Measurements from ENCODE around the gene METTL26. TPM values are rescaled to one million over a fixed set of nuclear protein-coding genes. Genes with fewer than 3 reads are reported as not detected.

METTL26 gene
- total RNA-seq, 4 donors from 2014 or later, result 75.7 to 155 (median 111) TPM

- ATAC-seq (ENCODE audit: low FRiP score) (no peak), DNase-seq (ENCODE audit: low spot score) (no peak)
- no peak for TF ChIP-seq CTCF (IDR thresholded peaks at IDR 0.05)
These were observed 39.4 kb downstream of the METTL26 start for GRCh38 chr16:596736-597060.

- no peak for TF ChIP-seq CTCF (IDR thresholded peaks at IDR 0.05)
- no peak for DNase-seq (ENCODE audit: low spot score)
- ATAC-seq (ENCODE audit: low FRiP score), result no peak
These were observed 40.0 kb downstream of the METTL26 start for GRCh38 chr16:595942-596735.

- TF ChIP-seq CTCF (IDR thresholded peaks at IDR 0.05), result no peak
- no peak for DNase-seq (ENCODE audit: low spot score)
- ATAC-seq (ENCODE audit: low FRiP score), result no peak
These were observed 41.0 kb downstream of the METTL26 start for GRCh38 chr16:595094-595528.

GRCh38 chr16:593807-594206 lies 42.3 kb downstream of the METTL26 start:
- ATAC-seq (ENCODE audit: low FRiP score) (no peak), DNase-seq (ENCODE audit: low spot score) (no peak)

GRCh38 chr16:593406-593805 lies 42.7 kb downstream of the METTL26 start:
- DNase-seq (ENCODE audit: low spot score), result no peak
- no peak for TF ChIP-seq CTCF (IDR thresholded peaks at IDR 0.05)

More at GRCh38 chr16:593807-594206, 42.3 kb downstream of the METTL26 start:
- TF ChIP-seq CTCF (IDR thresholded peaks at IDR 0.05), result no peak

GRCh38 chr16:592518-593306 lies 43.4 kb downstream of the METTL26 start:
- no peak for DNase-seq (ENCODE audit: low spot score)
- ATAC-seq (ENCODE audit: low FRiP score), result no peak
- no peak for TF ChIP-seq CTCF (IDR thresholded peaks at IDR 0.05)

More at GRCh38 chr16:593406-593805, 42.7 kb downstream of the METTL26 start:
- ATAC-seq (ENCODE audit: low FRiP score), result no peak

All from omental fat pad (tissue), 4 donors.